Transverse colon (tissue), 4 donors: ENCODE results near the gene ZNF440. TPM values are rescaled to one million over a fixed set of nuclear protein-coding genes. Genes with fewer than 3 reads are reported as not detected.
"Not testable (repeated sequence)": the region's sequence is repeated elsewhere in the genome, so short reads cannot be mapped to it uniquely, and the experiment has no call there.

Source experiments
- DNase-seq: peaks from one replicate; pipeline ENCODE4 v3.0.0-alpha.2; 2019
- H3K27ac ChIP-seq, 4 donors: fragments of 200-600 bp; sonication (generic); 2 replicates each; pipeline ENCODE4 v1.5.1; 2016 to 2018; ENCODE audit warnings: inconsistent platforms in 4 of 4
- H3K27me3 ChIP-seq: fragments of 200-600 bp; sonication (generic); 2 replicates; pipeline ENCODE4 v1.5.1; 2017; ENCODE audit warnings: inconsistent platforms
- H3K36me3 ChIP-seq, 4 donors: fragments of 200-600 bp; sonication (generic); 2 replicates each; pipeline ENCODE4 v1.5.1; 2017 to 2019; ENCODE audit warnings: inconsistent platforms in 4 of 4
- H3K4me1 ChIP-seq, 4 donors: fragments of 200-600 bp; sonication (generic); 2 replicates each; pipeline ENCODE4 v1.5.1; 2017 to 2020; ENCODE audit warnings: inconsistent platforms in 4 of 4
- H3K4me3 ChIP-seq, 4 donors: fragments of 200-600 bp; sonication (generic); 1 replicate in 1 of 4; 2 replicates in 3 of 4; pipeline versions ENCODE4 v1.5.1 to v1.6.1; 2017 to 2019; ENCODE audit warnings: inconsistent platforms in 4 of 4
- H3K9me3 ChIP-seq, 2 donors: fragments of 200-600 bp; sonication (generic); 2 replicates each; pipeline ENCODE4 v1.5.1; 2017 to 2019; ENCODE audit warnings: inconsistent platforms in 2 of 2
- CTCF ChIP-seq, 5 experiments: fragments of 200-600 bp in 3 of 5; fragments of 450-650 bp in 2 of 5; sonication (generic) in 3 of 5; IDR thresholded peaks; 1 replicate in 2 of 5; 2 replicates in 3 of 5; pipeline ENCODE4 v1.5.1; 2016 to 2017; ENCODE audit warnings: antibody characterized with exemption in 5 of 5, inconsistent platforms in 3 of 5, mild to moderate bottlenecking in 2 of 5, moderate library complexity in 1 of 5
- EP300 ChIP-seq: sonication (generic); formaldehyde crosslinking; IDR thresholded peaks from one replicate; pipeline ENCODE4 v1.6.1; 2017; ENCODE audit warnings: antibody characterized with exemption, low read depth
- POLR2A ChIP-seq: fragments of 450-650 bp; IDR thresholded peaks from one replicate; pipeline ENCODE4 v1.6.1; 2016; ENCODE audit warnings: antibody characterized with exemption, mild to moderate bottlenecking, moderate library complexity
- POLR2AphosphoS5 ChIP-seq, 3 donors: sonication (generic); formaldehyde crosslinking; IDR thresholded peaks; one replicate each; pipeline ENCODE4 v1.6.1; 2016; ENCODE audit warnings: antibody characterized with exemption in 3 of 3
- WGBS, 2 donors: methylation state at CpG; one replicate each; pipeline ENCODE4 v1.1.5; 2018; ENCODE audit warnings: low coverage in 1 of 2; 5-methylcytosine and 5-hydroxymethylcytosine counted together
- in situ Hi-C, 4 donors: fragments of 200-750 bp; cut with MboI; loops; one replicate each; pipeline versions ENCODE4 v1.15.0 to v1.15.1; 2017; ENCODE audit warnings: low sequenced_read_pairs in 3 of 4, low pct_ligation_motif_present in 1 of 4, low pct_unique_long_range_greater_than_20kb in 1 of 4
- intact Hi-C: fragments of 100-400 bp; cut with DNase I; formaldehyde crosslinking; loops from one replicate; pipeline ENCODE4 v1.15.1; 2023; ENCODE audit warnings: low total_unique reads
- total RNA-seq, 4 donors: library from RNA; depleted of rRNA; stranded (reverse); fragments of >200 nt; gene quantifications; one replicate each; pipeline ENCODE4 v1.1.0, GENCODE V29; 2016

Gene ZNF440
- total RNA-seq, 4 donors from 2014 or later: 44.1 to 51.3 (median 48.2) TPM

- WGBS, 2 donors: 91 to 93% methylated on average over 6 to 8 of the region's 8 CpGs
- no peak overlapping the region for H3K4me3 ChIP-seq
- intact Hi-C loops: no loop called here
- H3K9me3 ChIP-seq: peaks cover 44 to 74% of the 10 kb centered on the region in 2 donors
- peaks cover 5 to 72% (median 39%) of the 10 kb centered on the region in 4 donors for H3K36me3 ChIP-seq
- no peaks in the 10 kb centered on the region for H3K4me1 ChIP-seq
- H3K27ac ChIP-seq: no peak overlapping the region
- DNase-seq: no peak
- no peak for TF ChIP-seq CTCF (IDR thresholded peaks at IDR 0.05)
- no peaks in the 10 kb centered on the region for H3K27me3 ChIP-seq
- in situ Hi-C loops: no loop called here
Measured at GRCh38 chr19:11832253-11832912, 18.3 kb downstream of the ZNF440 start.

- DNase-seq: no peak
- H3K36me3 ChIP-seq: peaks cover 5 to 63% (median 33%) of the 10 kb centered on the region in 4 donors
- TF ChIP-seq EP300 (no peak), POLR2AphosphoS5 (IDR thresholded peaks at IDR 0.05) (no peak), POLR2A (no peak), CTCF (IDR thresholded peaks at IDR 0.05) (no peak)
- no peaks in the 10 kb centered on the region for H3K27me3 ChIP-seq
- no peaks in the 10 kb centered on the region for H3K4me1 ChIP-seq
- no peak overlapping the region for H3K4me3 ChIP-seq
- H3K9me3 ChIP-seq: peaks cover 44 to 62% of the 10 kb centered on the region in 2 donors
- 94 to 100% methylated on average over 2 of the region's 2 CpGs for WGBS, 2 donors
- in situ Hi-C loops: no loop called here
- H3K27ac ChIP-seq: no peak overlapping the region
- intact Hi-C loops: no loop called here
Measured at GRCh38 chr19:11833541-11833940, 19.5 kb downstream of the ZNF440 start.

GRCh38 chr19:11835626-11836066, 21.6 kb downstream of the ZNF440 start:
- H3K4me1 ChIP-seq, intact Hi-C loops, H3K27me3 ChIP-seq, H3K4me3 ChIP-seq, in situ Hi-C loops, H3K27ac ChIP-seq: not testable (repeated sequence)
- DNase-seq: peak; percentile 31
- Histone ChIP-seq H3K36me3 (peaks cover 5 to 44% (median 26%) of the 10 kb centered on the region in 4 donors), H3K9me3 (peaks cover 35 to 43% of the 10 kb centered on the region in 2 donors)
- WGBS, 2 donors: 76% methylated on average over 2 of the region's 2 CpGs; no CpG with 5 or more reads in 1 of the 2 donors
- TF ChIP-seq POLR2AphosphoS5 (IDR thresholded peaks at IDR 0.05): peak in 1 of 3 donors; percentile 33

DNA sequence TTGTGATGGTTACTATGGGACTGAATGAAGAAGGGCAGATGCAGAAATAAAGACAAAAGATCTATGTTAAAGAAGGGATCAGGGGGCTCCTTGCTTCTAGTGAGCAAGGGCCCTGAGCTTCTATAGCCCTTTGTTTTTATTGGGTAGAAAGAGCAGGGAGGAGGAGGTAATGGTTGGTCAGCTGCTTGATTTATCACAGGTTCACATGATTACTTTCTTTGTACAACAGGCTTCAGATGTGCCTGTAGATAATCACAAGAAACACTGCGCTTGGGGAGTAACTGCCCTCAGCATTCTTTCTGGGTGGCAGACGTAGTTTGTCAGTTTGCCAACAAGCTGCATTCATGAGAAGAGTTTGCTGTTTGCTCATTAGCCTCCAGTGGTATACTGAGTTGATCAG, 29.6 kb downstream of the ZNF440 start:
- WGBS, 2 donors: 48 to 50% methylated on average over 2 of the region's 2 CpGs
- H3K27ac ChIP-seq: no peak overlapping the region
- TF ChIP-seq CTCF (IDR thresholded peaks at IDR 0.05) (no peak), POLR2A (no peak), POLR2AphosphoS5 (IDR thresholded peaks at IDR 0.05) (no peak), EP300 (no peak)
- intact Hi-C loops: no loop called here
- H3K4me3 ChIP-seq: no peak overlapping the region
- no peaks in the 10 kb centered on the region for H3K27me3 ChIP-seq
- DNase-seq: no peak
- no peaks in the 10 kb centered on the region for H3K9me3 ChIP-seq
- no peaks in the 10 kb centered on the region for H3K36me3 ChIP-seq
- peaks cover 0 to 3% (median 0%) of the 10 kb centered on the region in 4 donors for H3K4me1 ChIP-seq
- in situ Hi-C loops: no loop called here

DNA sequence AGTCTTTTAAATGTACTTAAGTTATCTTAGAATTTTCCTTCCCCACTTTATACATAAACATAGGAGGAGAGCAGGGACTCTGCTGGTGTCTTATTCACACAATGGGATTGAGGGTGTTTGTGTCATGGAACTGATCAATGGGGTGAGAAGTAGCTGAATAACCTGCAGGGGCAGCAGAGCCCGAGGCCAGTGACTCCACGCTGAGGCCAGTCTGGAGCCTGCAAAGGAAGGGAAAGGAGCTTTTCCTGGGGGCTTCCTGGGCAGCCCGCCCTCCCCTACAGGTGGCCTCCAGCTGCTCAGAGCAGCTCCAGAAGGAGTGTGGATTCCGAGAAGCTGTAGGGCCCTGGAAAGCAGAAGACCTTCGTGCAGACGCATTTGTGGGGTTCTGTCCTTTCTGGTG, 33.5 kb downstream of the ZNF440 start:
- H3K4me1 ChIP-seq: peaks cover 2 to 18% (median 3%) of the 10 kb centered on the region in 4 donors
- H3K36me3 ChIP-seq, H3K27me3 ChIP-seq, H3K27ac ChIP-seq, in situ Hi-C loops, H3K4me3 ChIP-seq, DNase-seq, H3K9me3 ChIP-seq, intact Hi-C loops: not testable (repeated sequence)
- whole genome bisulfite sequencing, 2 donors: 85% methylated on average over 6 of the region's 6 CpGs; no CpG with 5 or more reads in 1 of the 2 donors
